Spleen (tissue), 11 donors: ENCODE results near the gene EAF1. TPM values are rescaled to one million over a fixed set of nuclear protein-coding genes. Genes with fewer than 3 reads are reported as not detected.
"Not testable (repeated sequence)": the region's sequence is repeated elsewhere in the genome, so short reads cannot be mapped to it uniquely, and the experiment has no call there.

Experiments
- DNase-seq: peaks from one replicate; pipeline ENCODE4 v3.0.0-alpha.2; 2020
- H3K27ac ChIP-seq, 8 donors: fragments of 200-600 bp; sonication (generic) in 7 of 8; 1 replicate in 4 of 8; 2 replicates in 4 of 8; pipeline versions ENCODE4 v1.5.0 to v1.8.0; 2016 to 2021; ENCODE audit warnings: inconsistent platforms in 4 of 8, mild to moderate bottlenecking in 4 of 8, moderate library complexity in 1 of 8
- H3K27me3 ChIP-seq, 7 donors: fragments of 200-600 bp; sonication (generic) in 6 of 7; replicated peaks in 1 of 7; 1 replicate in 4 of 7; 2 replicates in 3 of 7; pipeline versions ENCODE4 v1.5.0 to v1.8.0; 2016 to 2021; ENCODE audit warnings: inconsistent platforms in 3 of 7, mild to moderate bottlenecking in 1 of 7
- H3K36me3 ChIP-seq, 6 donors: fragments of 200-600 bp; sonication (generic) in 5 of 6; 1 replicate in 4 of 6; 2 replicates in 2 of 6; pipeline versions ENCODE4 v1.5.0 to v1.8.0; 2016 to 2021; ENCODE audit warnings: inconsistent platforms in 2 of 6
- H3K4me1 ChIP-seq, 6 donors: fragments of 200-600 bp; sonication (generic) in 5 of 6; 1 replicate in 3 of 6; 2 replicates in 3 of 6; pipeline versions ENCODE4 v1.5.0 to v1.8.0; 2016 to 2021; ENCODE audit warnings: inconsistent platforms in 3 of 6
- H3K4me3 ChIP-seq, 8 donors: fragments of 200-600 bp; sonication (generic) in 7 of 8; 1 replicate in 4 of 8; 2 replicates in 4 of 8; pipeline versions ENCODE4 v1.5.0 to v1.8.0; 2016 to 2021; ENCODE audit warnings: inconsistent platforms in 4 of 8, mild to moderate bottlenecking in 4 of 8, moderate library complexity in 2 of 8
- H3K9me3 ChIP-seq, 8 donors: fragments of 200-600 bp; sonication (generic) in 7 of 8; 1 replicate in 4 of 8; 2 replicates in 4 of 8; pipeline versions ENCODE4 v1.5.0 to v1.8.0; 2016 to 2021; ENCODE audit warnings: inconsistent platforms in 4 of 8
- POLR2A ChIP-seq, 3 donors: fragments of 450-650 bp; IDR thresholded peaks; one replicate each; pipeline ENCODE4 v1.5.1; 2017; ENCODE audit warnings: antibody characterized with exemption in 3 of 3, mild to moderate bottlenecking in 1 of 3
- POLR2AphosphoS5 ChIP-seq, 3 donors: sonication (generic); formaldehyde crosslinking; IDR thresholded peaks; one replicate each; pipeline ENCODE4 v1.5.1; 2017; ENCODE audit warnings: antibody characterized with exemption in 3 of 3
- WGBS, 5 donors: extraction: QIAGEN DNeasy Blood & Tissue Kit in 3 of 5; methylation state at CpG; one replicate each; pipeline versions ENCODE4 v1.1.5 to v1.1.7; 2013 to 2018; 5-methylcytosine and 5-hydroxymethylcytosine counted together
- intact Hi-C: fragments of 100-400 bp; cut with DNase I; formaldehyde crosslinking; loops from one replicate; pipeline ENCODE4 v1.15.0; 2023; ENCODE audit warnings: low total_unique reads
- polyA plus RNA-seq, 3 donors: library from polyadenylated mRNA; stranded (reverse); fragments of 200-250 nt; gene quantifications; one replicate each; pipeline ENCODE4 v1.2.1, GENCODE V29; 2013
- total RNA-seq, 7 donors: library from RNA; depleted of rRNA in 3 of 7; stranded (reverse); fragments of >200 nt in 3 of 7; fragmentation: NEBNext Ultra II Directional in 4 of 7; extraction: Animal tissue kit (Norgen Biotek cat#: 25700) in 4 of 7; gene quantifications; one replicate each; pipeline versions ENCODE4 v1.1.0 to v1.2.1, GENCODE V29; 2016 to 2021
- TF ChIP-seq, protein P1 (sequence below), 11 experiments: fragments of 200-600 bp in 7 of 11; fragments of 450-650 bp in 4 of 11; sonication (generic) in 4 of 11; IDR thresholded peaks in 8 of 11; conservative IDR thresholded peaks in 3 of 11; 1 replicate in 7 of 11; 2 replicates in 4 of 11; pipeline versions ENCODE4 v1.4.0 to v1.8.0; 2016 to 2021; ENCODE audit warnings: antibody characterized with exemption in 11 of 11, inconsistent platforms in 4 of 11, mild to moderate bottlenecking in 1 of 11
- donor health status: healthy with polysubstance abuse.
- donor health status: DM: no; HTN: no; CAD: no; lungs with moderate emphysema.
- donor health status: DM: no; HTN: no; CAD: no.
- donor health status: Bipolar disorder and iron deficiency.
- donor health status: healthy.
- donor health status: DM: no; HTN: no; CAD: no.
- donor health status: DM: yes; HTN: yes; CAD: no.

EAF1 gene
- total and polyA plus RNA-seq, 10 donors, result 3.0 to 40.8 (median 22.4) TPM

DNA sequence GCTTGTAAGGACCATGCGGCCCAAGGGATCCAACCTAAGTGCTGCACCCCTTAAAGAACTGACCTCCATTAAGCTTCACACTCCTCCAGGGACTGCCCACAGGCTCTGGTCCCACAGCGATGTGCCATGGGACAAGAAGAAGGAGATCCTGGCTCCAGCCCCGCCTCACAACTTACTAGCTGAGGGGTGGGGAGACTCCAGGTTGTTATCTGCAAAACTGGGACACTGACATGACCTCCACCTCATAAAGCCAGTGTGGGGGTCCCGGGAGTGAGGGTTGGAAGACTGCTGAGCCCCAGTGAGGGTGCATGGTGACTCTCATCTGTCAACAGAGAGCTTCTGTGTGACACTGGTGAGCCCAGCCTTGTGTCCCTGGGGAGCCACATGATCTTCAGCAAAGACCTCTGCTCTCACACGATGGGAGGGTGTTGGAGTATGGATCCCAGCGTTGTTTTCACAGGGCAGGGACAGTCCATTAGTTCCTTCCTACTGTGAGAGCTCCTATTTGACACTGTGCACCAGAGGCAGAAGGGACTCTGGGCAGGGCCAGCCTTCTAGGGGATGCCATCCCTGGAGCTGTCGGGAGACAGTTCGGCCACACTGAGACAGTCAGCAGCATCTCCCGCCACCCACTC lies 26.7 kb downstream of the EAF1 start:
- DNase-seq, result no peak
- intact Hi-C loops, result no loop called here

DNA sequence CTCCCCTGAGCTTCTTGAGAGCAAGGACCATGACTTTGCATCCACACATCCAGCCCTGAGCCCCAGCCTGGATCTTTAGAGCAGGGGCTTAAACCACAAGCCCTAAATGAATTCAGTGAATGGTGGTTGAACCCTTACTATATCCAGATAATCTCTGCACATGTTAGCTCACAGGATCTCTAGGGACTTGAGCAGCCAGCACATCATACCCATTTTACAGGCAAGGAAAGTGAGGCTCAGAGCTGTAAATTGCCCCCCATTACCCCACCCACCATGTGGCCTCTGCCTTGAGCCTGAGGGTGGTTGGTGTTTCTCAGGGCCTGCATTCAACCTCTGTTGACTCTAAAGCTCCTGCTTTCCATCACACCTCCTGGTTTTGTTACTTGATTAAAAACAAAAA lies 27.6 kb downstream of the EAF1 start:
- no peaks in the 10 kb centered on the region for H3K27me3 ChIP-seq
- H3K9me3 ChIP-seq, result no peaks in the 10 kb centered on the region
- H3K4me3 ChIP-seq, result no peak overlapping the region
- DNase-seq, result no peak
- TF ChIP-seq POLR2AphosphoS5 (IDR thresholded peaks at IDR 0.05) (no peak), POLR2A (IDR thresholded peaks at IDR 0.05) (no peak)
- TF ChIP-seq, protein P1, sequence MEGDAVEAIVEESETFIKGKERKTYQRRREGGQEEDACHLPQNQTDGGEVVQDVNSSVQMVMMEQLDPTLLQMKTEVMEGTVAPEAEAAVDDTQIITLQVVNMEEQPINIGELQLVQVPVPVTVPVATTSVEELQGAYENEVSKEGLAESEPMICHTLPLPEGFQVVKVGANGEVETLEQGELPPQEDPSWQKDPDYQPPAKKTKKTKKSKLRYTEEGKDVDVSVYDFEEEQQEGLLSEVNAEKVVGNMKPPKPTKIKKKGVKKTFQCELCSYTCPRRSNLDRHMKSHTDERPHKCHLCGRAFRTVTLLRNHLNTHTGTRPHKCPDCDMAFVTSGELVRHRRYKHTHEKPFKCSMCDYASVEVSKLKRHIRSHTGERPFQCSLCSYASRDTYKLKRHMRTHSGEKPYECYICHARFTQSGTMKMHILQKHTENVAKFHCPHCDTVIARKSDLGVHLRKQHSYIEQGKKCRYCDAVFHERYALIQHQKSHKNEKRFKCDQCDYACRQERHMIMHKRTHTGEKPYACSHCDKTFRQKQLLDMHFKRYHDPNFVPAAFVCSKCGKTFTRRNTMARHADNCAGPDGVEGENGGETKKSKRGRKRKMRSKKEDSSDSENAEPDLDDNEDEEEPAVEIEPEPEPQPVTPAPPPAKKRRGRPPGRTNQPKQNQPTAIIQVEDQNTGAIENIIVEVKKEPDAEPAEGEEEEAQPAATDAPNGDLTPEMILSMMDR (IDR thresholded peaks at IDR 0.05 in 8 of 11, conservative IDR thresholded peaks at IDR 0.05 in 3 of 11), result no peak
- no peaks in the 10 kb centered on the region for H3K4me1 ChIP-seq
- H3K36me3 ChIP-seq, result peaks cover 0 to 18% (median 0%) of the 10 kb centered on the region in 6 donors
- intact Hi-C loops, result no loop called here
- no peak overlapping the region for H3K27ac ChIP-seq

More for the DNA sequence above, 26.7 kb downstream of the EAF1 start:
- WGBS, 5 donors, result 73 to 87% (median 82%) methylated on average over 7 to 9 of the region's 9 CpGs
- Histone ChIP-seq H3K27ac (no peak overlapping the region), H3K9me3 (no peaks in the 10 kb centered on the region), H3K27me3 (no peaks in the 10 kb centered on the region), H3K4me3 (no peak overlapping the region), H3K36me3 (peaks cover 0 to 18% (median 0%) of the 10 kb centered on the region in 6 donors), H3K4me1 (no peaks in the 10 kb centered on the region)
- TF ChIP-seq POLR2A (IDR thresholded peaks at IDR 0.05) (no peak), POLR2AphosphoS5 (IDR thresholded peaks at IDR 0.05) (no peak)
- TF ChIP-seq, protein P1 (IDR thresholded peaks at IDR 0.05 in 8 of 11, conservative IDR thresholded peaks at IDR 0.05 in 3 of 11), result no peak

DNA sequence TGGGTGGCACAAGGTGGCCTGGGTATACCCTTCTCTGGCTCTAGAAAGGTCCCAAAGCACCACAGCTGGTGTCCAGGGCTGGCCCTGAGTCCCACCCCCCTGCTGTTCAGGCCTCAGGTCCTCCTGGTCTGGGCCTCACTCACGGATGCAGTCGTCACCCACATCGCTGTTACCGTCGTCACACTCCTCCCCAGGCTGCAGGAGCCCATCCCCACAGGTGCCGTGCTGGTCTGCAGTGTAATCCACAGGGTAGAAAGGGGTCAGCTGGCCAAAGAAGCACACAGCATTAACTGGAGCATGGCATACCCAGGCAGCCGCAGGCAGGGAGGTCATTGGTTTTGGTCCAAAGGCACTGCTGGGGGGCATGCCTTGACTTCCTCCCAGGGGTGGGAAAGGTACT lies 28.4 kb downstream of the EAF1 start:
- TF ChIP-seq POLR2AphosphoS5 (IDR thresholded peaks at IDR 0.05), result no peak
- TF ChIP-seq POLR2A (IDR thresholded peaks at IDR 0.05), result no peak
- TF ChIP-seq, protein P1 (IDR thresholded peaks at IDR 0.05 in 8 of 11, conservative IDR thresholded peaks at IDR 0.05 in 3 of 11), result no peak

DNA sequence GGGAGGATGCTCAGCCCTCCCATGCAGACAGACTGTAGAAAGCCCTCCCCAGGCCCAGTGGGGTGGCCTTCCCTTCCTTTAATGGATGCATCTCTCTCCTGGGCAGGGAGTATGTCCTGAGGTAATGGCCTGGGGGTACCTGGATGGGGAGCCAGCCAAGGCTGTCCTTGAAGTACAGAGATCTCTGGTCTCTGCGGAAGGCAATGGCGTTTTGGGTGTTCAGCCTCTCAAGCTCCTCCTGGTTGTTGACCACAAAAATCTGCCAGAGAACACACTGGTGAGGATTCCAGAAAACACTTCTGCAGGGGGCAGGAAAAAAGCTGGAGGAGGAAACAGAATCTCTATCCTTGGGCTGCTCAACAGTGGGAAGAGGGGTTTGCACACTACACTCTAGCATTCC lies 28.9 kb downstream of the EAF1 start:
- TF ChIP-seq POLR2AphosphoS5 (IDR thresholded peaks at IDR 0.05) (no peak), POLR2A (IDR thresholded peaks at IDR 0.05) (no peak)
- TF ChIP-seq, protein P1 (IDR thresholded peaks at IDR 0.05 in 8 of 11, conservative IDR thresholded peaks at IDR 0.05 in 3 of 11), result no peak
- intact Hi-C loops, result no loop called here
- WGBS, 5 donors, result 91 to 100% (median 93%) methylated on average over 2 of the region's 2 CpGs
- Histone ChIP-seq H3K9me3 (no peaks in the 10 kb centered on the region), H3K27ac (no peak overlapping the region), H3K4me3 (no peak overlapping the region), H3K36me3 (peaks cover 0 to 13% (median 0%) of the 10 kb centered on the region in 6 donors), H3K27me3 (no peaks in the 10 kb centered on the region), H3K4me1 (peaks cover 0 to 11% (median 6%) of the 10 kb centered on the region in 6 donors)
- no peak for DNase-seq

More for the DNA sequence above, 28.4 kb downstream of the EAF1 start:
- Histone ChIP-seq H3K4me3 (no peak overlapping the region), H3K36me3 (peaks cover 0 to 18% (median 0%) of the 10 kb centered on the region in 6 donors), H3K9me3 (no peaks in the 10 kb centered on the region), H3K27ac (no peak overlapping the region), H3K27me3 (no peaks in the 10 kb centered on the region), H3K4me1 (peaks cover 0 to 5% (median under 1%) of the 10 kb centered on the region in 6 donors)
- 91 to 98% (median 93%) methylated on average over 6 to 7 of the region's 7 CpGs for WGBS, 5 donors
- intact Hi-C loops, result no loop called here
- DNase-seq, result no peak

DNA sequence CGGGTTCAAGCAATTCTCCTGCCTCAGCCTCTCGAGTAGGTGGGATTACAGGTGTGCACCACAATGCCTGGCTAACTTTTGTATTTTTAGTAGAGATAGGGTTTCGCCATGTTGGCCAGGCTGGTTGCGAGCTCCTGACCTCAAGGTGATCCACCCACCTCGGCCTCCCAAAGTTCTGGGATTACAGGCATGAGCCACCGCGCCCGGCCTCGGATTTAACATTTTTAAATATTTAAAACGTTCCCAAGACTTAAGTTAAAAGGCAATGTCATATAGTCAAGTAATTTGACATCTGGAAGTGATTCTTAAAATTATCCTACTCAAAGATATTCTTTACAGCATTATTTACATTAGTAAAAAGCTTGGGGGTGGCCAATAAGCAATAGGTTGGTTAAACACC lies 29.5 kb downstream of the EAF1 start:
- intact Hi-C loops, H3K9me3 ChIP-seq, H3K4me3 ChIP-seq, DNase-seq, H3K27me3 ChIP-seq, H3K27ac ChIP-seq: not testable (repeated sequence)
- H3K4me1 ChIP-seq, result peaks cover 0 to 15% (median 8%) of the 10 kb centered on the region in 6 donors
- WGBS, 5 donors, result 92 to 96% (median 93%) methylated on average over 10 of the region's 10 CpGs
- H3K36me3 ChIP-seq, result peaks cover 0 to 11% (median 0%) of the 10 kb centered on the region in 6 donors
